NCI-H526 treated with DMSO at 0.1 percent for 48 hours (cell line): ENCODE results near the gene DEK.
A peak's percentile ranks its signal among the peaks of the same experiment; 100 is the strongest.
"Not testable (repeated sequence)": the region's sequence is repeated elsewhere in the genome, so short reads cannot be mapped to it uniquely, and the experiment has no call there.

Source experiments
- DNase-seq: peaks from one replicate; lab custom pipeline; 2025; lab: John Stamatoyannopoulos, UW

The DEK gene

DNA sequence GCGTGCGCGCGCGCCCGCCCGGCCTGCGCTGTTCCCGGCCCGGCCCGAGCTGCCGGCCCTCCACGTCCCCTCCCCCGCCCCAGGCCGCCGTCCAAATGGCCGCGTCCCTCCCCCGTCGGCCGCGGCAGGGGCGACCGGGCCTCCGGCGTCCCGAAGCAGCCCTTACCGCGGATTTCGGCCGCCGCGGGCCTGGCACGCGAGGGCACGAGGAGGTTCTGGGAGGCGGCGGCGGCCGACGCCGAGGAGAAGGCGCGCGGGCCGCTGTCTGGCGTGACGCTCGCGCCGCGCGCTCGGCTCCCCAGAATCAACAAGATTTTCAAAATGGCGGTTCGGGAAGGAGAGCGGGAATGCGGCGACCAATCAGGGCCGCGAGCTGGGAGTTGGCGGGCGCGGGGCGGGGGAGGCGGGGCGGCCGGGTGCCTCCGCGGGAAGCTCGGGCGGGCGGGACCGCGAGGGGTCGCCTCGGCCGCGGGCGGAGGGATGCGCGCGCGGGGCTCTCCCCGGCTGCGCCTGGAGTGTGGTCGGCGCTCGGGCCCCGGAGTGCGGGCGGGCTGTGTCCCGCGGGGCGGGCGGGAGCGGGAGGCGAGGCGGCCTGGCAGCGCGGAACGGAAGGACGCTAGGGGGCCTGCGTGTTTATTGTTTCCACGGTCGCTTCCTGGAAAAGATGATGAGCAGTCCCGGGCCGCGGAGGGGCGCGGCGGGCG, at the start of gene DEK:
DEK (minus strand) TSS at position 312 of the 704 bp plus-strand sequence. CDS start 543 bp downstream, outside the sequence.
- peak; percentile 91 for DNase-seq

GRCh38 chr6:18312368-18312767, 48.0 kb upstream of the DEK start:
- peak; percentile 26 for DNase-seq

DNA sequence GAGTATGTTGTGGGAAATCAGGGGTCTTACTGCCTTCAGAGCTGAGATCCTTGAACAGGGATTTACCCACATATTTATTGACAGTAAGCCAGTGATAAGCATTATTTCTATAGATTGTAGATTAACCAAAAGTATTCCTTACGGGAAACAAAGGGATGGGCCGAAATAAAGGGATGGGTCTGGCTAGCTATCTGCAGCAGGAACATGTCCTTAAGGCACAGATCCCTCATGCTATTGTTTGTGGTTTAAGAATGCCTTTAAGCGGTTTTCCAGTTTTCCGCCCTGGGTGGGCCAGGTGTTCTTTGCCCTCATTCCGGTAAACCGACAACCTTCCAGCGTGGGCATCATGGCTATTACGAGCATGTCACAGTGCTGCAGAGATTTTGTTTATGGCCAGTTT, 45.7 kb upstream of the DEK start:
- not testable (repeated sequence) for DNase-seq

- DNase-seq, result no peak
Measured at GRCh38 chr6:18309046-18309445, 44.7 kb upstream of the DEK start.

- DNase-seq, result no peak
Measured at GRCh38 chr6:18308070-18308735, 43.9 kb upstream of the DEK start.

GRCh38 chr6:18306977-18307376, 42.6 kb upstream of the DEK start:
- no peak for DNase-seq

- DNase-seq, result no peak
Measured at GRCh38 chr6:18302561-18303439, 38.5 kb upstream of the DEK start.

GRCh38 chr6:18293076-18293904, 29.0 kb upstream of the DEK start:
- no peak for DNase-seq

- DNase-seq, result no peak
Measured at GRCh38 chr6:18289283-18289682, 25.0 kb upstream of the DEK start.

DNA sequence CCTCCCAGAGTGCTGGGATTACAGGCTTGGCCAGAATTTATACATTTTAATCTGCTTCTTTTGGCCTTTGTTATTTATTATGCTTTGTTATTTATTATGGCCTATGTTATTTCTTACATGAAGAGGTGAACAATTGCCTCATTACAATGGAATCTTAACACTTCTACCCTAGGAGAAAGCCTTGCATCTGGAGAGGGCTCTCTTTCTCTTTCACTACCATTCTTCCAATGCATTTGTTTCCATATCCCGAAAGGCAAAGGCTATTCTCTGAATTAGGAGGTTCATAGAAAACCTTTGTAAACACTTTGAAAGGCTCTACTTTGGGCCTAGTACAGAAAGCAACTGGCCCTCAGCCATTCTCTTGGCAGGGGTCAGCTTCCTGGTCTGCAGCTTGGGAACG, 19.9 kb upstream of the DEK start:
- no peak for DNase-seq

GRCh38 chr6:18281564-18281963, 17.2 kb upstream of the DEK start:
- DNase-seq, result no peak

DNA sequence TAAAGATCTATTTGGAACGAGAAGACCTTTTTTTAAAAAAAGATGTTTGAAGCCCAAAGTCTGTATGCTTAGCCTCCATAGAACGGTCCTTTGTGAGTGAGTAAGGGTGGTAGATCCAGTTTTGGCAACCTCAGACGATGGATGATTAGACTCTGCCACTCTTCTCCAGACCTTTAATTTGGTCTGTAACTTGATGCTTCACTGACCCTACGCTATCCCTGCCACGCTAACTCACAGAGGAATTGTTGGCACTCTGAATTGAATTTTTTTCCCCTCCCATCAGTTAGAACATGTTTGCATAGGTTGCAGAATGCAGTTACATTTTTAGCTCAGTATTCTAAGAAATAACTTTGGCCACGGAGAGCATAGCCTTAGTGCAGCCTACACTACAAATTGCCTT, 15.8 kb upstream of the DEK start:
- peak; percentile 94 for DNase-seq

- no peak for DNase-seq
Measured at GRCh38 chr6:18279422-18279821, 15.1 kb upstream of the DEK start.

DNA sequence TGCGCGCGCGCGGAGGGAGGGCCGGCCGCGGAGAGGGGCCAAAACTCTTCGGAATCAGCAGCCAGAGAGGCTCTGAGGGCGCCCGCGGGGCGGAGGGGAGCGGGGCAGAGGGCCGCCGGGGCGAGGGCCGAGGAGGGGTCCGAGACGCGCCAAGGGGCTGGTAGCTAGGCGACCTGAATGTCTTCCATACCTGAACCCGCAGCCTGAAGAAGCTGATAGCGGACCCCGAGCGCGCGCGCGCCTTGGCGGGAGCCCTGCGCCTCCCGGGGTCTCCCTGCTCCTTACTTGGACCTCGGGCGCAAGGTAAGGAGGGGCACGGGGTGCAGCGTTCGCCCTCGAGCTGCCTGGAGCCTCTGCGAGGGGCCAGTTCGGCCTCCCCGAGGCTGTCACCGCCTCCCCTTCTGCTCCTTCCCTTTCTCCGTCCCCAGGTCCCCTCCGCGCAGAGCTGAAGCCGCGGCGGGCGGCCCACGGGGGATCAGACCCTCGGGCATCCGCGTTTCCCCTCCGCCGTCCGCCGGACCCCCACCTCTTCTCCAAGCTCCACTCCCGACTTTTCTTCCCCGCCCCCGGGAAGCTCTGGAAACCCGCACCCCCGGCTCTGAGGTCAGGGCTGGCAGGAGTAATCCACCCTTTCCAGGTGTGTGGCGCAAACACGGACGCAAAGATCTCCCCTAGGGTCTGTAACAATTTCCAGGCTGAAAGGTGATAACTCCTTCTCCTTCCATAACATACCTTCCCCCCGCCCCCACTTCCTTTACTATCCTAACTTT, 13.1 kb upstream of the DEK start:
- no peak for DNase-seq

DNA sequence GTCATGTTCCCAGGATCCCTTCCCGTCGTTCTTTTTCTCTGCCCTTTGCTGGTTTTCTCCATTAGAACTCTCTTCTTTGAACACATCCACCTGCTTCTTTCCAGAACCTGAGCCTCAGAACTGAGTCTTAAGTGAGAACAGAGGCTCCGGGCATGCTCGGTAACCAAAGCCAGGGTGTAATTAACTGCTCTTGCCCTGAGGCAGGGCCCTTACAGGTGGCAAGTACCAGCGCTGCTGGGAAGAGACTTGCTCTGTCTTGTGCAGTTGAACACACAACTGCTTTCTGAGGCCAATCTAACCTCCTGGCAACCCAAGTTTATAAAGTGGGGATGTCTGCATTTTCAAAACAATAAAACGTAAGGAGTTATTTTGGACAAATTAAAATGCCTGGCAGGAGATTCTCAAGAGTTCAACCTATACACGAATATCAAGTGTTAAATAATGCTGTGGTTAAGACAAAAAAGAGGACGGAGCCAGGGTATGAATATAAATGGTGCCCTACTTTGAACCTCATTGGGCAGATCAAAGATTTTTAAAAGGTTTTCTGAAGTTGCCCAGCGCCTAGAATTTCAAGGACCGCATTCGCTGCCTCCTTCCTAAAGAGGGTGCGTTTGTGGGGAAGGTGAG, 12.4 kb upstream of the DEK start:
- peak; percentile 41 for DNase-seq

- no peak for DNase-seq
Measured at GRCh38 chr6:18270216-18270615, 5.9 kb upstream of the DEK start.

DNA sequence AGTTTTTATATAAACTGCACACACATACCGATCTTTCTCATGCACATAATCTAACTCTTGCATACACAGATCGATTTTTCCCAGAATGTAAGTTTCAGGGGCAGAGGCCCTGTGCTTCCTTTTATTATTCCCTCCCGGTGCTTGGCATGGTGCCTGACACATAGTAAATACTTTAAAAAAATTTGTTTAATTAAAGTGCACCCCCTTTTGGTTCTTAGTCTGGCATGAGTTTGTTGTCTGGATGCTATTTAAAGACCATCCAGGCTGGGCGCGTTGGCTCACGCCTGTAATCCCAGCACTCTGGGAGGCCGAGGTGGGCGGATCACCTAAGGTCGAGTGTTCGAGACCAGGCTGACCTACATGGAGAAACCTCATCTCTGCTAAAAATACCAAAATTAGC, 5.4 kb upstream of the DEK start:
- DNase-seq, result no peak

- DNase-seq, result no peak
Measured at GRCh38 chr6:18269253-18269652, 4.9 kb upstream of the DEK start.

DNA sequence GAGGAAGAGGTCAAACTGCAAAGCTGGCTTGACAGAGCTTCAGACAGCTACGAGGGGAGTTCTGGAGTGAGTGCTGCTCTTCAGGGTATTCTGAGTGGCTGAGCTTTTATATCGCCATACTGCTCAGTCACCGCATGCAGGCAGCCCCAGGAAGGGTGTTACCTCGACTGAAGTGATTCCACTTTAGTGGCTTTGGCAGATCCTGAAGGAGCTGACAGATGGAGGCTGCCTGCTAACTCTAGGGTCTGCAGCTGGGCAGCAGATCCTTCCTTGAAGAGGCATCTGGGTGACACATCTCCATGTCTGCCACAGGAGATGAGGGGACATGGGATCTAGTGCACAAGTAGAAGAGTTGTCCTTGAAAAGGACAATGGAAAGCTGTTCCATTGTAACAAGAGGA, 3.7 kb upstream of the DEK start:
- no peak for DNase-seq

GRCh38 chr6:18266523-18266912, 2.2 kb upstream of the DEK start:
- no peak for DNase-seq
